Effector memory CD4-positive, alpha-beta T cell (primary cell): ENCODE results near the gene CREG2.
"Not testable (repeated sequence)": the region's sequence is repeated elsewhere in the genome, so short reads cannot be mapped to it uniquely, and the experiment has no call there.

ENCODE experiments used
- DNase-seq, 3 donors: peaks; one replicate each; pipeline ENCODE4 v3.0.0-alpha.2; 2020
- H3K27ac ChIP-seq: 2 replicates; pipeline ENCODE4 v1.7.0; 2013; ENCODE audit warnings: mild to moderate bottlenecking, low read length, moderate library complexity; ENCODE audit not compliant: insufficient read depth, poor library complexity, severe bottlenecking
- H3K27me3 ChIP-seq: replicated peaks from 2 replicates; pipeline ENCODE4 v1.7.0; 2013; ENCODE audit warnings: mild to moderate bottlenecking, low read length; ENCODE audit not compliant: insufficient read depth, control insufficient read depth, poor library complexity, severe bottlenecking
- H3K36me3 ChIP-seq: 2 replicates; pipeline ENCODE4 v1.7.0; 2013; ENCODE audit warnings: mild to moderate bottlenecking, low read length, moderate library complexity; ENCODE audit not compliant: control insufficient read depth, insufficient read depth
- H3K4me1 ChIP-seq: 2 replicates; pipeline ENCODE4 v1.7.0; 2013; ENCODE audit warnings: low read length, mild to moderate bottlenecking; ENCODE audit not compliant: control insufficient read depth, insufficient read depth, poor library complexity, severe bottlenecking
- H3K4me3 ChIP-seq: 2 replicates; pipeline ENCODE4 v1.7.0; 2013; ENCODE audit warnings: low read length, low read depth, mild to moderate bottlenecking; ENCODE audit not compliant: insufficient read depth, poor library complexity, severe bottlenecking
- H3K9me3 ChIP-seq: 2 replicates; pipeline ENCODE4 v1.7.0; 2013; ENCODE audit warnings: mild to moderate bottlenecking, low read length, moderate library complexity; ENCODE audit not compliant: control insufficient read depth

Gene CREG2

GRCh38 chr2:101352631-101353030, 34.7 kb downstream of the CREG2 start:
- not testable (repeated sequence) for H3K27ac ChIP-seq, H3K9me3 ChIP-seq, DNase-seq, H3K36me3 ChIP-seq, H3K27me3 ChIP-seq, H3K4me3 ChIP-seq, H3K4me1 ChIP-seq

DNA sequence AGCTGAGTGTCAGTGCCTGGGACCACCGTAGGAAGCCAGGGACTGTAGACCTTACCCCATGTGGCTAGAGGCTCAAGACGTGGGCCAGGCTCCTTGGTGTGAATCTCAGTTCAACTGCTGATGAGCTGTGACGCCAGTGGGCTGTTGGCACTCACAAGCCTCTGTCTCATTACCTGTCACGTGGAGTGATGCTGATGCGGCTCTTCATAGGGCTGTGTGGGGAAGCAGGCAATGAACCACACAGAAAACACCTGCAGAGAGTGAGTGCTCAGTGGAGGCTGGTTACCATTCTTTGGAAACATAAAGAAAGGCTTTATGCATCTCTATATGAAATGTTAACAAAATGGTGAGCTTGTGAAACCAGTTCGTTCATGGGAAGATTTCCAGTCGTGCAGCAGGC, 36.1 kb downstream of the CREG2 start:
- Histone ChIP-seq H3K9me3 (no peaks in the 10 kb centered on the region), H3K4me3 (no peak overlapping the region), H3K27me3 (no peaks in the 10 kb centered on the region), H3K27ac (no peak overlapping the region), H3K4me1 (no peaks in the 10 kb centered on the region), H3K36me3 (no peaks in the 10 kb centered on the region)
- DNase-seq, result no peak

- DNase-seq, result no peak
- no peaks in the 10 kb centered on the region for H3K9me3 ChIP-seq
- H3K4me1 ChIP-seq, result no peaks in the 10 kb centered on the region
- no peak overlapping the region for H3K27ac ChIP-seq
- no peaks in the 10 kb centered on the region for H3K36me3 ChIP-seq
- no peak overlapping the region for H3K4me3 ChIP-seq
- H3K27me3 ChIP-seq, result no peaks in the 10 kb centered on the region
These were observed 37.2 kb downstream of the CREG2 start for GRCh38 chr2:101349893-101350662.

DNA sequence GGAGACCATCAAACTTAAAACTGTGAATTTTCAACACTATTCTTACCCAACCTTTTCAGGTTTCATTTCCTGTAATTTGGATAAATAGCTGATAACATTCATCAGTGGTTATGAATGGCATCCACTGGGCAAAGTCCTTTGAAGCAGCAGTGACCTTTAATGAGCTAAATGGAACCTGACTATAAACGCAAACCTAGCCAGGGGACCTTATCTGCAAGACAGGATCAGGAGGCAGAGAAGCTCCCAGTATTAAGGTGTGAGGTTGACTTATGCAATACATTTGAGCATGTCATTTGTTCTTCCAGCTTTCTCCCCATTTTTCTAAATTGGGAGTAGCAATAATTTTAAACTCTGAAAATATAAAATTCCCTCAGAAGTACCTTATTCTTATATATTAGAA, 38.4 kb downstream of the CREG2 start:
- DNase-seq, result no peak

GRCh38 chr2:101346909-101347308, 40.4 kb downstream of the CREG2 start:
- Histone ChIP-seq H3K4me3 (no peak overlapping the region), H3K27me3 (no peaks in the 10 kb centered on the region), H3K4me1 (peaks cover 3% of the 10 kb centered on the region), H3K9me3 (no peaks in the 10 kb centered on the region), H3K36me3 (no peaks in the 10 kb centered on the region), H3K27ac (no peak overlapping the region)
- DNase-seq, result no peak

More for the DNA sequence above, 38.4 kb downstream of the CREG2 start:
- no peaks in the 10 kb centered on the region for H3K4me1 ChIP-seq
- no peak overlapping the region for H3K27ac ChIP-seq
- H3K4me3 ChIP-seq, result no peak overlapping the region
- no peaks in the 10 kb centered on the region for H3K36me3 ChIP-seq
- no peaks in the 10 kb centered on the region for H3K9me3 ChIP-seq
- H3K27me3 ChIP-seq, result no peaks in the 10 kb centered on the region

- Histone ChIP-seq H3K9me3 (no peaks in the 10 kb centered on the region), H3K27ac (no peak overlapping the region), H3K36me3 (no peaks in the 10 kb centered on the region), H3K4me3 (no peak overlapping the region), H3K4me1 (peaks cover 22% of the 10 kb centered on the region), H3K27me3 (no peaks in the 10 kb centered on the region)
- DNase-seq, result no peak
These were observed 43.2 kb downstream of the CREG2 start for GRCh38 chr2:101344137-101344536.

DNA sequence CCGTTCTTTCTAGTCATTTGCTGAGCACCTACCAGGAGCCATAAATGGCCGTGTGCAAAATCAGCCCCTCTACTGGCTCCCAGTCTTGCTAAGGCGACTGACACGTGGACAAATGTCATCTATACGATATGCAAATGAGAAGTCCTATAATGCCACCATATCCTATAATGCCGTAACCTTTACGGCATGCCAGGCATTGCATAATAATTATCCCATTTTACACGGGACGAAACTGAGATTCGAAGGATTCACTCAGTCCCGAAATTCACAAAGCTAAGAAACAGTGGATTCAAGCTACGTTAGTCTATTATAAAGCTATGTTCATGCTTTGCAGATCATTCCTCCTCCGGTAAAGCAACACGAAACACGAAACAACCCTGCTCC, 44.7 kb downstream of the CREG2 start:
- no peak for DNase-seq
- Histone ChIP-seq H3K4me1 (peaks cover 22% of the 10 kb centered on the region), H3K36me3 (no peaks in the 10 kb centered on the region), H3K9me3 (no peaks in the 10 kb centered on the region), H3K4me3 (no peak overlapping the region), H3K27me3 (no peaks in the 10 kb centered on the region), H3K27ac (no peak overlapping the region)

- no peak overlapping the region for H3K4me3 ChIP-seq
- H3K9me3 ChIP-seq, result no peaks in the 10 kb centered on the region
- peak; percentile 39 to 62 (median 41) for DNase-seq
- no peaks in the 10 kb centered on the region for H3K27me3 ChIP-seq
- no peak overlapping the region for H3K27ac ChIP-seq
- no peaks in the 10 kb centered on the region for H3K36me3 ChIP-seq
- H3K4me1 ChIP-seq, result peaks cover 22% of the 10 kb centered on the region
These were observed 45.2 kb downstream of the CREG2 start for GRCh38 chr2:101341901-101342624.

DNA sequence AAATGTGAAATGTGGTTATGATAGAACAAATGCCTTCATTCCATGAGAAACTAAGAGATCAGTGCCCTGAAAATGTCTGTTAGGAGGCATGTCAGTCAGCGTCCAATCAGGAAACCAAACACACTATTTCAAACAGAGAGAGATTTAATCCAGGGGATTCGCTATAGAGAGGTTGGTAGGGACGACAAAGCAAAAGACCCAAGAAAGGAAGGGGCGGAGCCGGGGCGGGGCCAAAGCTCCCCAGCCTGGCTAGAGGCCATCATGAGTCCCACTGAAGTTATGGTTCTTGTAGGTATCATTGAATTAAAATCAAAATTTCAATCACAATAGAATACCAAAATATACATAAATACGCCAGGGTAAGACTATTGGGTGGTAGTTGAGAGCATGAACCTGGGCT, 45.9 kb downstream of the CREG2 start:
- DNase-seq, result no peak
- peaks cover 22% of the 10 kb centered on the region for H3K4me1 ChIP-seq
- H3K9me3 ChIP-seq, result no peaks in the 10 kb centered on the region
- no peak overlapping the region for H3K27ac ChIP-seq
- no peaks in the 10 kb centered on the region for H3K36me3 ChIP-seq
- H3K4me3 ChIP-seq, result no peak overlapping the region
- H3K27me3 ChIP-seq, result no peaks in the 10 kb centered on the region

DNA sequence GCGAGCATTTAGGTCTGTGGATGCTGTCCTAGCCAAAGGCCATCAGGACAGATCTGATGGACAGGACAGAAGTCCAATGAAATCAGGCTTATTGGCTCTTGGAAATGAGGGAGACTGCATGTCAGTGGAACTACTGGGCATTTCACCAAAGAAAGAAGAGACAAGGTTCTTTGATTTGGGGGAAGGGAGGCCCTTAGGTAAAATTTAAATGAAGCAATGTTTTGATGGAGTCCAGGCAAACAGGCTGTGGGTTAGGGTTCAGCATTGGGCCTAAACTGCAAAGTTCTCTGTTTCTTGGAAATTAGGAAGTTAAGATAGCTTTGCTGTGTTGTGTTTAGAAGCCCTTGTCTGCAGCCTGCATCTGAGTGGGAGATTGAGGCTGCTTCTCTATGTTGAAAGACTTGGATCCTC, 47.2 kb downstream of the CREG2 start:
- Histone ChIP-seq H3K27ac (no peak overlapping the region), H3K4me3 (no peak overlapping the region), H3K9me3 (no peaks in the 10 kb centered on the region), H3K36me3 (no peaks in the 10 kb centered on the region), H3K4me1 (peaks cover 22% of the 10 kb centered on the region), H3K27me3 (no peaks in the 10 kb centered on the region)
- DNase-seq, result no peak
